ENCODE measurements around the gene SKI. TPM values are rescaled to one million over a fixed set of nuclear protein-coding genes. Genes with fewer than 3 reads are reported as not detected.
A peak's percentile ranks its signal among the peaks of the same experiment; 100 is the strongest.

The SKI gene
- total and polyA plus RNA-seq, 2 experiments from 2014 or later: 9.3 to 66.8 TPM

DNA sequence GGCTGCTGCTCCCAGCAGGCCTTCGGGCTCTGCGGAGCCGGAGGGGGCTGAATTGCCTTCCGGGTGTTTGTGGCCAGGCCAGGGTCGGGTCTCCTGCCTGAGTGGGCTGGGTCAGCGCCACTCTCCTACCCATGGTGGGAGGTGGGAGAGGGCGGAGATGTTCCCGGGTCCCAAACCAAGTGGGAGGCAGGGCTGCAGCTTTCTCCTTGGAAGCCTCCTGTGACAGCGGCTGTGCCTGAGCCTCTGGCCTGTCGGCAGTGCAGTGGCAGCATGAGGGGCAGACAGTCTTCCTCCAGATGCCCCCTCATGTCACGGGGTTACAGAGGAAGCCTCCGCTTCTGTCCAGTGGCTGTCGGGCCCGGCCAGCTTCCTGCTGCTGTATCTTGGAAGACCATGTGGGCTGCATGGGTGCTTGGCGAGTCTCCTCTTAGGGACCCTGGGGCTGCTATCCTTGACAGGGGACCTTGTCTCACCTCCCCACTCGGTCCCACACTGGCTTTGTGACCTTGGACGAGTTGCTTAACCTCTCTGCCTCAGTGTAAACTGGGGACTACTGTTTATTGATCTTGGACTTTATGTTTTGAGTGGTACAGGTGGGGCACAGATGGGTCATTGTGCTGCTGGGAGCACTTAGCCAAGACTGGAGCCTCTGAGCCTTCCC lies 4.3 kb downstream of the SKI start:
- no peak for TF ChIP-seq EZH2 (IDR thresholded peaks at IDR 0.05; ENCODE audit: low read depth, unreplicated experiment)
- TF ChIP-seq STAT1 (IDR thresholded peaks at IDR 0.05; ENCODE audit: unreplicated experiment): no peak
- TF ChIP-seq ZNF114 (CRISPR knock-in tag; IDR thresholded peaks at IDR 0.05): no peak
- TF ChIP-seq, protein P1, sequence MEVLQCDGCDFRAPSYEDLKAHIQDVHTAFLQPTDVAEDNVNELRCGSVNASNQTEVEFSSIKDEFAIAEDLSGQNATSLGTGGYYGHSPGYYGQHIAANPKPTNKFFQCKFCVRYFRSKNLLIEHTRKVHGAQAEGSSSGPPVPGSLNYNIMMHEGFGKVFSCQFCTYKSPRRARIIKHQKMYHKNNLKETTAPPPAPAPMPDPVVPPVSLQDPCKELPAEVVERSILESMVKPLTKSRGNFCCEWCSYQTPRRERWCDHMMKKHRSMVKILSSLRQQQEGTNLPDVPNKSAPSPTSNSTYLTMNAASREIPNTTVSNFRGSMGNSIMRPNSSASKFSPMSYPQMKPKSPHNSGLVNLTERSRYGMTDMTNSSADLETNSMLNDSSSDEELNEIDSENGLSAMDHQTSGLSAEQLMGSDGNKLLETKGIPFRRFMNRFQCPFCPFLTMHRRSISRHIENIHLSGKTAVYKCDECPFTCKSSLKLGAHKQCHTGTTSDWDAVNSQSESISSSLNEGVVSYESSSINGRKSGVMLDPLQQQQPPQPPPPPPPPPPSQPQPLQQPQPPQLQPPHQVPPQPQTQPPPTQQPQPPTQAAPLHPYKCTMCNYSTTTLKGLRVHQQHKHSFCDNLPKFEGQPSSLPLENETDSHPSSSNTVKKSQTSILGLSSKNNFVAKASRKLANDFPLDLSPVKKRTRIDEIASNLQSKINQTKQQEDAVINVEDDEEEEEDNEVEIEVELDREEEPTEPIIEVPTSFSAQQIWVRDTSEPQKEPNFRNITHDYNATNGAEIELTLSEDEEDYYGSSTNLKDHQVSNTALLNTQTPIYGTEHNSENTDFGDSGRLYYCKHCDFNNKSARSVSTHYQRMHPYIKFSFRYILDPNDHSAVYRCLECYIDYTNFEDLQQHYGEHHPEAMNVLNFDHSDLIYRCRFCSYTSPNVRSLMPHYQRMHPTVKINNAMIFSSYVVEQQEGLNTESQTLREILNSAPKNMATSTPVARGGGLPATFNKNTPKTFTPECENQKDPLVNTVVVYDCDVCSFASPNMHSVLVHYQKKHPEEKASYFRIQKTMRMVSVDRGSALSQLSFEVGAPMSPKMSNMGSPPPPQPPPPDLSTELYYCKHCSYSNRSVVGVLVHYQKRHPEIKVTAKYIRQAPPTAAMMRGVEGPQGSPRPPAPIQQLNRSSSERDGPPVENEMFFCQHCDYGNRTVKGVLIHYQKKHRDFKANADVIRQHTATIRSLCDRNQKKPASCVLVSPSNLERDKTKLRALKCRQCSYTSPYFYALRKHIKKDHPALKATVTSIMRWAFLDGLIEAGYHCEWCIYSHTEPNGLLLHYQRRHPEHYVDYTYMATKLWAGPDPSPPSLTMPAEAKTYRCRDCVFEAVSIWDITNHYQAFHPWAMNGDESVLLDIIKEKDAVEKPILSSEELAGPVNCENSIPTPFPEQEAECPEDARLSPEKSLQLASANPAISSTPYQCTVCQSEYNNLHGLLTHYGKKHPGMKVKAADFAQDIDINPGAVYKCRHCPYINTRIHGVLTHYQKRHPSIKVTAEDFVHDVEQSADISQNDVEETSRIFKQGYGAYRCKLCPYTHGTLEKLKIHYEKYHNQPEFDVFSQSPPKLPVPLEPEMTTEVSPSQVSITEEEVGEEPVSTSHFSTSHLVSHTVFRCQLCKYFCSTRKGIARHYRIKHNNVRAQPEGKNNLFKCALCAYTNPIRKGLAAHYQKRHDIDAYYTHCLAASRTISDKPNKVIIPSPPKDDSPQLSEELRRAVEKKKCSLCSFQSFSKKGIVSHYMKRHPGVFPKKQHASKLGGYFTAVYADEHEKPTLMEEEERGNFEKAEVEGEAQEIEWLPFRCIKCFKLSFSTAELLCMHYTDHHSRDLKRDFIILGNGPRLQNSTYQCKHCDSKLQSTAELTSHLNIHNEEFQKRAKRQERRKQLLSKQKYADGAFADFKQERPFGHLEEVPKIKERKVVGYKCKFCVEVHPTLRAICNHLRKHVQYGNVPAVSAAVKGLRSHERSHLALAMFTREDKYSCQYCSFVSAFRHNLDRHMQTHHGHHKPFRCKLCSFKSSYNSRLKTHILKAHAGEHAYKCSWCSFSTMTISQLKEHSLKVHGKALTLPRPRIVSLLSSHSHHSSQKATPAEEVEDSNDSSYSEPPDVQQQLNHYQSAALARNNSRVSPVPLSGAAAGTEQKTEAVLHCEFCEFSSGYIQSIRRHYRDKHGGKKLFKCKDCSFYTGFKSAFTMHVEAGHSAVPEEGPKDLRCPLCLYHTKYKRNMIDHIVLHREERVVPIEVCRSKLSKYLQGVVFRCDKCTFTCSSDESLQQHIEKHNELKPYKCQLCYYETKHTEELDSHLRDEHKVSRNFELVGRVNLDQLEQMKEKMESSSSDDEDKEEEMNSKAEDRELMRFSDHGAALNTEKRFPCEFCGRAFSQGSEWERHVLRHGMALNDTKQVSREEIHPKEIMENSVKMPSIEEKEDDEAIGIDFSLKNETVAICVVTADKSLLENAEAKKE (CRISPR knock-in tag; IDR thresholded peaks at IDR 0.05): no peak
- no peak for TF ChIP-seq POLR2AphosphoS5 (IDR thresholded peaks at IDR 0.05; ENCODE audit: low read depth)
- no peak for TF ChIP-seq CREB1 (CRISPR knock-in tag; IDR thresholded peaks at IDR 0.05; ENCODE audit: low read depth)
- no peak for TF ChIP-seq JUNB (IDR thresholded peaks at IDR 0.05; ENCODE audit: unreplicated experiment)
- TF ChIP-seq NANOG (IDR thresholded peaks at IDR 0.05; ENCODE audit: borderline replicate concordance): no peak
- TF ChIP-seq, protein P2, sequence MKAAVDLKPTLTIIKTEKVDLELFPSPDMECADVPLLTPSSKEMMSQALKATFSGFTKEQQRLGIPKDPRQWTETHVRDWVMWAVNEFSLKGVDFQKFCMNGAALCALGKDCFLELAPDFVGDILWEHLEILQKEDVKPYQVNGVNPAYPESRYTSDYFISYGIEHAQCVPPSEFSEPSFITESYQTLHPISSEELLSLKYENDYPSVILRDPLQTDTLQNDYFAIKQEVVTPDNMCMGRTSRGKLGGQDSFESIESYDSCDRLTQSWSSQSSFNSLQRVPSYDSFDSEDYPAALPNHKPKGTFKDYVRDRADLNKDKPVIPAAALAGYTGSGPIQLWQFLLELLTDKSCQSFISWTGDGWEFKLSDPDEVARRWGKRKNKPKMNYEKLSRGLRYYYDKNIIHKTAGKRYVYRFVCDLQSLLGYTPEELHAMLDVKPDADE (IDR thresholded peaks at IDR 0.05): no peak
- TF ChIP-seq, protein P3, sequence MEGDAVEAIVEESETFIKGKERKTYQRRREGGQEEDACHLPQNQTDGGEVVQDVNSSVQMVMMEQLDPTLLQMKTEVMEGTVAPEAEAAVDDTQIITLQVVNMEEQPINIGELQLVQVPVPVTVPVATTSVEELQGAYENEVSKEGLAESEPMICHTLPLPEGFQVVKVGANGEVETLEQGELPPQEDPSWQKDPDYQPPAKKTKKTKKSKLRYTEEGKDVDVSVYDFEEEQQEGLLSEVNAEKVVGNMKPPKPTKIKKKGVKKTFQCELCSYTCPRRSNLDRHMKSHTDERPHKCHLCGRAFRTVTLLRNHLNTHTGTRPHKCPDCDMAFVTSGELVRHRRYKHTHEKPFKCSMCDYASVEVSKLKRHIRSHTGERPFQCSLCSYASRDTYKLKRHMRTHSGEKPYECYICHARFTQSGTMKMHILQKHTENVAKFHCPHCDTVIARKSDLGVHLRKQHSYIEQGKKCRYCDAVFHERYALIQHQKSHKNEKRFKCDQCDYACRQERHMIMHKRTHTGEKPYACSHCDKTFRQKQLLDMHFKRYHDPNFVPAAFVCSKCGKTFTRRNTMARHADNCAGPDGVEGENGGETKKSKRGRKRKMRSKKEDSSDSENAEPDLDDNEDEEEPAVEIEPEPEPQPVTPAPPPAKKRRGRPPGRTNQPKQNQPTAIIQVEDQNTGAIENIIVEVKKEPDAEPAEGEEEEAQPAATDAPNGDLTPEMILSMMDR (conservative IDR thresholded peaks at IDR 0.05; ENCODE audit: low read depth in 2 of 2): no peak
- TF ChIP-seq, protein P4, sequence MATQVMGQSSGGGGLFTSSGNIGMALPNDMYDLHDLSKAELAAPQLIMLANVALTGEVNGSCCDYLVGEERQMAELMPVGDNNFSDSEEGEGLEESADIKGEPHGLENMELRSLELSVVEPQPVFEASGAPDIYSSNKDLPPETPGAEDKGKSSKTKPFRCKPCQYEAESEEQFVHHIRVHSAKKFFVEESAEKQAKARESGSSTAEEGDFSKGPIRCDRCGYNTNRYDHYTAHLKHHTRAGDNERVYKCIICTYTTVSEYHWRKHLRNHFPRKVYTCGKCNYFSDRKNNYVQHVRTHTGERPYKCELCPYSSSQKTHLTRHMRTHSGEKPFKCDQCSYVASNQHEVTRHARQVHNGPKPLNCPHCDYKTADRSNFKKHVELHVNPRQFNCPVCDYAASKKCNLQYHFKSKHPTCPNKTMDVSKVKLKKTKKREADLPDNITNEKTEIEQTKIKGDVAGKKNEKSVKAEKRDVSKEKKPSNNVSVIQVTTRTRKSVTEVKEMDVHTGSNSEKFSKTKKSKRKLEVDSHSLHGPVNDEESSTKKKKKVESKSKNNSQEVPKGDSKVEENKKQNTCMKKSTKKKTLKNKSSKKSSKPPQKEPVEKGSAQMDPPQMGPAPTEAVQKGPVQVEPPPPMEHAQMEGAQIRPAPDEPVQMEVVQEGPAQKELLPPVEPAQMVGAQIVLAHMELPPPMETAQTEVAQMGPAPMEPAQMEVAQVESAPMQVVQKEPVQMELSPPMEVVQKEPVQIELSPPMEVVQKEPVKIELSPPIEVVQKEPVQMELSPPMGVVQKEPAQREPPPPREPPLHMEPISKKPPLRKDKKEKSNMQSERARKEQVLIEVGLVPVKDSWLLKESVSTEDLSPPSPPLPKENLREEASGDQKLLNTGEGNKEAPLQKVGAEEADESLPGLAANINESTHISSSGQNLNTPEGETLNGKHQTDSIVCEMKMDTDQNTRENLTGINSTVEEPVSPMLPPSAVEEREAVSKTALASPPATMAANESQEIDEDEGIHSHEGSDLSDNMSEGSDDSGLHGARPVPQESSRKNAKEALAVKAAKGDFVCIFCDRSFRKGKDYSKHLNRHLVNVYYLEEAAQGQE (IDR thresholded peaks at IDR 0.05; ENCODE audit: unreplicated experiment): no peak
- no peak for TF ChIP-seq EZH2phosphoT487 (IDR thresholded peaks at IDR 0.05; ENCODE audit: unreplicated experiment)
- no peak for TF ChIP-seq ZNF331 (CRISPR knock-in tag; IDR thresholded peaks at IDR 0.05; ENCODE audit: low read depth)
- Histone ChIP-seq H3K79me2 (replicated peaks; ENCODE audit: insufficient read depth) (peaks cover 86% of the 10 kb centered on the region), H3F3A (replicated peaks; ENCODE audit: low read depth) (peaks cover 13% of the 10 kb centered on the region; the same call in 1 of the 2 replicates), H4K20me1 (replicated peaks; ENCODE audit: insufficient read depth) (peaks cover 68% of the 10 kb centered on the region), H3K9me2 (ENCODE audit: insufficient read depth) (no peaks in the 10 kb centered on the region), H3K27ac (ENCODE audit: low read depth) (peak overlapping the region; percentile 50; the same call in 1 of the 2 replicates), H3K4me2 (peak overlapping the region; percentile 99; the same call in 1 of the 2 replicates), H3K27me3 (ENCODE audit: insufficient read depth) (no peaks in the 10 kb centered on the region), H2AFZ (no peak overlapping the region), H3K4me3 (peak overlapping the region; percentile 85; the same call in 1 of the 2 replicates), H3K4me1 (ENCODE audit: insufficient read depth) (peaks cover 37% of the 10 kb centered on the region; the same call in 1 of the 2 replicates), H3K36me3 (ENCODE audit: insufficient read depth) (no peaks in the 10 kb centered on the region)
- Mint-ChIP-seq H3K9me3 (no peaks in the 10 kb centered on the region; the same call in 2 of the 3 replicates), H3K36me3 (ENCODE audit: low read depth) (peaks cover 10% of the 10 kb centered on the region; the same call in 2 of the 3 replicates), H3K4me3 (peak overlapping the region; percentile 97), H3K27ac (no peak overlapping the region), H3K4me1 (peaks cover 55% of the 10 kb centered on the region), H3K27me3 (ENCODE audit: insufficient read depth, low read depth, poor library complexity) (peaks cover 21% of the 10 kb centered on the region)
- ATAC-seq (no peak), DNase-seq (ENCODE audit: low spot score) (no peak)

Measured in GM23338 (cell line).